Anterior cingulate cortex (tissue), 58 donors: ENCODE measurements around the gene SLC24A4.

Experiments used
- DNase-seq, 58 donors: peaks; one replicate each; lab custom pipeline; 2025; lab: John Stamatoyannopoulos, UW

Gene SLC24A4

DNA sequence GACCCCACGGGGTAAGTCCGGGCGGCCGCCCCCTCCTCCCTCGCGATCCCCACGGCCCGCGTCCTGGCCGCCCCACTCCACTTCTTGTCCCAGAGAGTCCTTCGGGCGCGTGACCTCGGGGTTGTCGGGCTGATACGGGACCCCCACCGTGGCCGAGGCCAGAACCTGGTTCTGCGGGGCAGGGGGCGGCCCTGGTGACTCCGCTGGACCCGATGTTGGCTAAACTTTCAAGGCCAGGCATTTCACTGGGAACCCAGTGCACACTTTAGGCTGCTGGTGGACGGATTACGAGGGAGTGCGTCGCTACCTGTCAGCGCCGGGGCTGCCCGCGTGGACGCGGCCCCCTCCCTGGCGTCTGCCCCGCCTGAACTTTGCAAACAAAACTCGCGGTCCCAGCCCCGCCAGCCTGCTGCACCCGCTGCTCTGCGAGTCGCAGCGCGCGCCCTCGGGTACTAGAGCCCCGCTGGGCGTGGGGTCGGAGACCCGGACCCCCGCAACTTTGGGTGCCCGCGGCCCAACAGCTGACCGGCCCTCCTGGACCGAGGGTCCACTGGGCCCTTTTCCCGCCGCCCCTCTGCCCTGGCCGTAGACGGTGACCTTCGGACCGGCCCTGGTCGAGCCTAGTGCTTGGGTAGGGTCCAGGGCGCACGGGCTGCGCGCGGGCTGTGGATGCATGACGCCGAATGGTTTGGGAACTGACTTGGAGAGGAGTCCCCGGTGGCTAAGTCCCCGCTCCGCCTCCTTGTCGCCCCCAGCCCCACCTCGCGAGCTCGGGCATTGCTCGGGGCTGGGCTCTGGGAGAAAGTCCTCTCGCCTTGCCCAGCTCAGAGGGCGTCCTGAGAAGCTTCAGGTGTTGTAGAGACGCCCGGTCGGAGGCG, 191.2 kb downstream of the SLC24A4 start:
- DNase-seq: no peak

DNA sequence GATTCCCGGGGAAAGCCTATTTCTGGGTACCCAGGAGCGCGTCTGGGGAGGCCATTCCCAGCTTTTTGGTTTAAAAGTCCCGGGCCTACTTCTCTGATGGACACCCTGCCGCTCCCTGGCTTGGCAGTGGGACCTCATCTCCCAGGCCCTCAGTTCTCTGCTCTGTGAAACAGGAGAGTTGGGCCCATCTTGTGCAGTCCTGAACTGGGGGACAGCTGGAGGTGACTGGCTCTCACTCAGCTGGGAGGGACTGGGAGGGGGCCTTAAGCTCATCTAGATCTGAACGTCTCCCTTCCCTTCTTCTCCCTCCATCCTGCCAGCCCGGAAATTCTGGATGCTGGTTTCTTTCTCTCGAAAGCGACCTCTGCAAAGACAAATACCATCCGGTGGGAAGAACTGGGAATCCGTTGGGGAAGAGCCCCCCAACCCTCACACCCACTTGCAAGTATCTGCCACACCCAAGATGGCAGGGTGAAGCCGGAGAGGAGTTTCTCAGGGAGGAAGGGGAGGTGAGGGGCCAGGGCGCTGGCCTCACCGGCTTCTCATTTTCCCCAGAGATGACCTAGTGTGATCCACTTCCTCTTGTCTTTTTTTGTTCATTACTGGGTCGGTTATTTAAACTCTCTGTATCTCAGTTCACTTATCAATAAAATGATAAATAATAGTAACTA, 192.0 kb downstream of the SLC24A4 start:
- DNase-seq: no peak

DNA sequence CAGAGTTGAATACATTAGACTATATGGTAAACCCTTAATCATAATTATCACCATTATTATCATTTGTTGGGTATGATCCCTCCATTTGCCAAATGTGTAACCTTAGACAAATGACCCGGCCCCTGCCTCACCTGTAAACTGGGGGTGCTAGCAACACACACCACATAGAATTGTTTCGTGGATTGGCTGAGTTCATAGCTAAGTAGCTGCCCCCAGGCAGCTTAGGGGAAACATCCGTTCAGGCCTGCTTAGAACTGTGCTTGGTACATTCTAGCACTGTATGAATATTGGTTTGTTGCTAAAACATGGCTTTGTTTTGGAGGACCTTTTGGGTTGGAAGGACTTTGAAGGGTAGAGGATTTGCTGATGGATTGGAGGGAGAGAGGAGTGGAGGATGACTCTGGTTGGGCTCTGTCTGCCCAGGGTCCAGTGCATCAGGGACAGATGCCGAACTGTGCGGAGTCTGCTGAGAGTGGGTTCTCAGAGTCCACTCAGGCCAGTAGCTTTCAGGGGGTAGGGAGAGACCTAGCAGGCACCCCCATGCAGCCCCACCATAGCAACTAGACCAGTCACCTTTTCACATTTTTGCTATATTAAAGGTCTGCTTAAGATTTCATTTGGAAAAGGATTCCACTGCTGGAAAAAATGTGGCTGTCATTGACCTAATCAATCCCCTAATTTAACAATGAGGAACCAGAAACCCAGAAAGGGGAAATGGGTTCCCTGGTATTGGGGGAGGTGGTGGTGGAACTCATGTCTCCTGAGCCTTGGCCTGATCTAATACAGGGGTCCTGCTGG, 192.8 kb downstream of the SLC24A4 start:
- DNase-seq: peak in 1 of 58 donors; percentile 5

DNA sequence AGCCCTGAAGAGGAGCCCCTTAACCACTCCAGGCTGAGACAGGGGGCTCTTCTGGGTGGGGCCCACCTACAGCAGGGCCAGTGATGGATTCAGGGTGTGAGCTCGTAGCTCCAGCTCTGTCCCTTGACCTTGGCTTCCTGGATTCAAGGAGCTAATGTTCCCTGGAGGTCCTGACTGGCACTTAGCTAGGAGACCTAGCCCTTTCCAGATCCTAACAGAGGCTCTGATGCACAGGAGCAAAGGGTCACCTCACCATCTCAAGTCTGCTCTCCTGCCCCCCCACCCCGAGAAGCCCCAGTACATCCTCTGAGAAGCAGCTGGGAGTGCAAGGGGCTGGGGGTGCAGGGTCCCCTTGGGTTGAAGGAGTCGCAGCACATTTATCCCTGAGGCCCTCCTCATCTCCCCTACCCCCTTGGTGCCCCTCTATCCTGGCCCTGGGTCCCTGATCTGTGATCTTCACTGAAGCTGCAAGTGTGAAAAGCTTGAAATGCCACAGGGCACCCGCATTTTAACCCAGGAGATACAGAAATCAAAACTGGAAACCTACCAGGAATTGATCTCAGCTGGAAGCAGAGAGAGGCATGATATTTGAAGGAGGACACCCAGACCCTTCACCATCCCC, 193.5 kb downstream of the SLC24A4 start:
- DNase-seq: no peak

DNA sequence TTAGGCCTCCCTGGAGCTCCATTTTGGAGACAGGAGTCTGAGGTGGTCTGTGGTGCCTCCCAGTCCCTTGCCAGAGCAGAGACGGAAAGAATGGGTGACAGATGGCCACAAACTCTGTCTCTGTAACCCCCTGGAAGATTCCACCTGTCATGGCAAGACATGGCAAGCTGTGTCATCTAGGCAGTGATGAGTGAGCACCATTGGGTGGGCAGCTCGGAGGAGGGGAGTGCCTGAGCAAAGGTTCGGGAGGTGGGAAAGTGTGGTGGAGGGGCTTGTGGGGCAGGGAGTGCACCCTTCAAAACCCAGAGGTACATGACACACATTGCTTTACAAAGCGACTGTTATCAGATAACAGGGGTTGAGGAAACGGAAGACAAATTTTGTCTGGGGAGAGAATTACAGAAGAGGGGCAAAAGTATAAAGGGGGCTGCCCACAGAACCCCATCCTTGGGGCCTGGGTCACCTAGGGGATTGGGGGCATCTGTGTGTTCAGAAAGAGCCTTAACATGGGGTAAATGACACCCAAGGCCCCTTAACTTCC, 194.1 kb downstream of the SLC24A4 start:
- no peak for DNase-seq

DNA sequence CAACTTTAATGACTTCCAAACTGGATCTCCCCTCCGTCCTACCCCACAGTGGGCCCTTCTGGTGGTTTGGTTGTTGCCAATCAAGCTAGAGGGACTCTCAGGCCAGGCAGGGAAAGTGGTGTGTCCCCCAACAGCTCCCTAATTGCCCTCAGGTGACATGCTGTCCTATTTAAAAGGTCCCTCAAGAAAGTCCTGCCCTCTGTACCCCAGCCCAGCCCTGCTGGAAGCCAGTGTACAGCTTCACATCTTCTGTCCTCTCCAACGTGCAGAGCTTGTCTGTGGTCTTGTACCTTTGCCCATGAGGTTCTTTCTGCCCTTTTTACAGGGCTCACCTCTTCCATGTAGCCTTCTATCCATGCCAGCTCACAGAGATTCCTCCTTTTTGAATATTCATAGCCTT, 194.8 kb downstream of the SLC24A4 start:
- DNase-seq: no peak

DNA sequence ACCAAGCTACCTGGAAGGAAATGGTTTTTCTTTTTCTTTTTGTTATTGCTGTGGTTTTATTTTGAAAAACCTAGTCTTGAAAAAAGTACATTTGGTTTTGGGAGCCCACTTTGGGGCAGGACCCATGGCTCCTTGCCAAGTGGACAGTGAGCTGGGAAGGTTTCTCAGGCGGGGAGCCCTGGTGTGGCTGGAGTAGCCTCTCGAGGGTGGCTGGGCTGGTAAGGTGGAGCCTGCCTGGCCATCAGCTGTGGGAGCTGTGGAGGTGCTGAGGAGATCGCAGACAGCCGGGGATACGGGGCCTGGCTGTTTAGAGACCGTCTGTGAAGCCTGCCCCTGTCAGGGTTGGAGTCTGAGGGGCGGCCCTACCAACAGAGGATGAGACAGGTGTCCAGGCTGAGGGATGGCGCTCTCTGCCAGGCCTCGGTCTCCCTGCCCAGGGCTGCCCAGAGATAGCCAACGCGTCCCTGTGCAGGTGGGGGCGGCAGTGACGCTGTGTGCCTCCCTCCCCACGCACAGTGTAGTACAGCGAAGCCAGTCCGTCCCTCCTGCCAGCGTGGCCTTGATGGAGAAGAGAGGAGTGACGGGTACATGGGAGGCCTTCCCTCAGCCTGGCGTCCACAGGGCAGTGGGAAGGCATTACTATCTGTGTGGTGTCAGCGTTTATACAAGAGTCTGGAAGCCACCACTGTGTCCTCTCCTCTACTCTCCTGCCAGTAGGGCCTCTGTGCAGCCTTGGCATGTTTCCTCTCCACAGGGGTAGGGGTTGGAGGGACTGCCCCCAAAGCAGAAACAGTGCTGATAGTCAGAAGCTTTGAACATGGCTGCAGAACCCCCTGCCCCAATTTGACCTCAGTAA, 196.5 kb downstream of the SLC24A4 start:
- DNase-seq: no peak

DNA sequence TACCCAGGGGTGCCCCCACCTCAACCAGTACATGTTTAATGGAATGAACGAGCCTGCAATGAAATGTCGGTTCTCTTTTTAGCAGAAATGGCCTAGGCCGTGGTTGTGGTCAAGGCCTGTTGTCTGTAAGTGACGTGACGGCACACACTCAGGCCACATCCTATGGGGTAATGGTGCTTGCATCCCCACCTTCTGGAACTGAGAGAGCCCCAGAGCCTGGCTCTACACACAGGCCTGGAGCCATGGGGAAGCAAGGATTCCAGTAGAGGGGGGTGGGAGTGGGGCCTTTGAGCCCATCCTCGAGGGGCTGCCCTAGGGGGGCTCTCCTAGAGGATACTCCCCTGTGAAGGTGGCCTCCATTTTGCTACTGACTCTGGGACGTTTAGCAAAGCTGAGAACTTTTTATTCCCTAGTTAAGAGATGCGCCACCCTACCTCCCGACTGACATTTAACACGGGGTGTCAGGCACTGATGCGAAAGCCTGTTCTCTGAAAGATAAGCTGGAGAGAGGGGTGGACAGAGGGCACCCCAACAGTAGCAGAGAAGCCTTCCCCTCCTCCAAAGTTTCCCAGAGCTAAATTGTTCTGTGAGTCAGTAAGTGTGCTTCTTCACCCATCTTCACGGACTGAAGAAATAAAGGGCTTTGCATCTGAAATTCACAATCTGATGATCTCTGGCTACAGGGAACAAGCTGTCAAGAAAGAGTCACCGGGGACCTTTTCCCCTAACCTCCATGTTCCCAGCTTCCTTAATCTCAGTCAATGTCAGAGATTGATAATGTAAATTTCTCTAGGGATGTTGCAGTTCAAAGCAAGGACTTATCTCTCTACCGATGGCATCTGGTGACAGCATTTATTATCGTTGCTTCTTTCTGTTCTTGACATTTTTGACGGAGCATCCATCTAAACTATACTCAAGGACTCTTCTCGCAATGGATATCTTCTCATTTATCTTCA, 197.4 kb downstream of the SLC24A4 start:
- DNase-seq: no peak

DNA sequence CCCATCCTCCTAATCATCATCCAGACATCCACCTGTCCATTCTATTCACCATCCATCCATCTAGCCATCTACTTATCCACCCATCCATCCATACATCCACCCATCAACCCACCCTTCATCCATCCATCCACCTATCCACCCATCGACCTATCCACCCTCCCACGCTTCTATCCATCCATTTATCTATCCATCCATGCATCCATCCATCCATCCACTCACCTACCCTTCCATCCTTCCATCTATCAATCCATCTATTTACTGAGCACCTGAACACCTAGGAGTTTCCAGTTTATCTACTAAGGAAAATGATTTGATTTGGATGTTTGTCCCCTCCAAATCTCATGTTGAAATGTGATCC, 198.1 kb downstream of the SLC24A4 start:
- DNase-seq: no peak

DNA sequence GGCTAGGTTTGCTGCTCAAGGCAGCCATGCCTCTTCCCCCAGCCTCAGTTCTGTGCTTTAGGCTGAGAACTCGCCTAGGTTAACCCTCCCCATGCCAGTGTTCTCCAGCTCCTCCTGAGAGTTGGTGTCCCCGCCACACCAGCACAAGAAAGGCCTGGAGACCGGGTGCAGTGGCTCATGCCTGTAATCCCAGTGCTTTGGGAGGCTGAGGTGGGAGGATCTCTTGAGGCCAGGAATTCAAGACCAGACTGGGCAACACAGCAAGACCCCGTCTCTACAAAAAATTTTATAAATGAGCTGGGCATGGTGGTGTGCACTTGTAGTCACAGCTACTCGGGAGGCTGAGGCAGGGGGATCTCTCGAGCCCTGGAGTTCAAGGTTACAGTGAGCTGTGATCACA, 200.8 kb downstream of the SLC24A4 start:
- DNase-seq: no peak

DNA sequence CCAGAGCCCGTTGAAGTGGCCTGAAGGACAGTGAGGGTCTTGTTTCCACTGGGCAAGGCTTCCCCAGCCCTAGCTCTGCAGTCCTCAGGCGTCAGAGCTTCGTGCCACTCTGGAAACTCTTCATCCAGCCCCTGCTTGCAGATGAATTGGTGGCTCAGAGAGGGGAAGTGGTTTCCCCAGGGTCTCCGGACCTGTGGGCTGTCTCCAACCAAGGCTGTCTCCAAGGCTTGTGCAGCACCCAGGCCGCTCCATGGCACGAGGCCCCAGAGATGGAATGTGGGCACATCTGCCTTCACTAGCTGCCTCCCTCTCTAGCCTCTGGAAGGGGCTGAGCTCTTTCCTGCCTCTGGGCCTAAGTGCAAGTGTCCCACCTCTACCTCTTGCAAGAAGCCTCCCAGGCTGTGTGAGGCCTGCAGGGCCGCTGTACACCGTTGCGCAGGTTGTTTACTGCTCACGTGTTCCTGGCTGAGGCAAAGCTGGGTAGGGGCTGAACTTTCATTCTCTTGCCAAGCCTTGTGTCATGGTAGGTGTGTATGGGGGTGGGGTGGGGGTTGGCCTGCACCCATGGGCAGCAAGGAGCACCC, 201.7 kb downstream of the SLC24A4 start:
- no peak for DNase-seq

DNA sequence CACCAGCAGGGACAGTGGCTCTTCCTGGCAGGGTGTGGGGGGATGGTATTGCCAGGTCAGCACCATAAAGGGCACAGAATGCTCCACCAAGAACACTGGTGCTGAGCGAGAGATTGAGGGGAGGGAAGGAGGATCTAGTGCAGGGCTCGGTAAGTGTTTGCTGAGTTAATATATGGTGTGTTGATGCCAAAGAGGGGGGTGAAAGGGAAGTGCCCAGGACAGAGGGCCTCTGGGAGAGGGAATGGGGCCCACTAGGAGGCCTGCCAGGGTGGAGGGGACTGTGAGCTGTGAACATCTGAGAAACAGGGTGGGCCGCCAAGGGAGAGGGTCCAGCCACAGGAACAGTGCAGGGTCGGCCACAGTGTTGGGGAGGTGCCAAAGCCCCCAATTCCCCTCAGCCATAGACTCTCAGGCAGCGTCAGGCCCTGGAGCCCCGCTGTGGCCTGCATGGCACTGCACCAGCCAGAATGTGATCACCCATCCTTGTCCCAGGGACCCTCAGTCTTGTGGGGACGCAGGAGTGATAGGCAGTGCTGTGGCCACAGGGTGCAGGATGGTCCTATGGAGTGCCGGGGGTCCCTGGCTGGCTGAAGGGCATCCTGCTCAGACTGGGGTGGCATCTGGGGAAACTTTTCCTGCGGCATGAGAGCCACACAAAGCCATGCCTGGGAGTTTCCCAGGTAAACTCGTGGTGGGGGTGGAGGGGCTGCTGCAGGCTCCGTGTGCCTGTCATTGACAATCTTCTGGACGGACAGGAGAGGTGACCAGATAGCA, 202.5 kb downstream of the SLC24A4 start:
- DNase-seq: no peak

DNA sequence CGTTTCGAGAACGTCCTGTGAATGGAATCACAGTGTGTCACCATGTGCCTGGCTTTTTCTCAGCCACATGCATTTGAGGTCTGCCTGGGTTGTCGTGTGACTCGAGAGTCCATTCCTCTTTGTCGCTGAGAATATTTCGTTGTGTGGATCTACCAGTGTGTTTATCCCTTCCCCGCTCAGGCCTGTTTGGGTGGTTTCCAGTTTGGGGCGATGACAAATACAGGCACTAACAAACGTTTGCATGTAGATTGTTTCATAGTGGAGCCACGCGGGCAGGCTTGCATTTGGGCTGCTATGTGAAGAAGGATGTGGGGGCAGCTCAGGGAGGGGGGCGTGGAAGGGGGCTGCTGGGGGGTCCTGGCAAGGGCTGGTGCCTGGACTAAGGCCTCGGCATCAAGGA, 204.8 kb downstream of the SLC24A4 start:
- no peak for DNase-seq

DNA sequence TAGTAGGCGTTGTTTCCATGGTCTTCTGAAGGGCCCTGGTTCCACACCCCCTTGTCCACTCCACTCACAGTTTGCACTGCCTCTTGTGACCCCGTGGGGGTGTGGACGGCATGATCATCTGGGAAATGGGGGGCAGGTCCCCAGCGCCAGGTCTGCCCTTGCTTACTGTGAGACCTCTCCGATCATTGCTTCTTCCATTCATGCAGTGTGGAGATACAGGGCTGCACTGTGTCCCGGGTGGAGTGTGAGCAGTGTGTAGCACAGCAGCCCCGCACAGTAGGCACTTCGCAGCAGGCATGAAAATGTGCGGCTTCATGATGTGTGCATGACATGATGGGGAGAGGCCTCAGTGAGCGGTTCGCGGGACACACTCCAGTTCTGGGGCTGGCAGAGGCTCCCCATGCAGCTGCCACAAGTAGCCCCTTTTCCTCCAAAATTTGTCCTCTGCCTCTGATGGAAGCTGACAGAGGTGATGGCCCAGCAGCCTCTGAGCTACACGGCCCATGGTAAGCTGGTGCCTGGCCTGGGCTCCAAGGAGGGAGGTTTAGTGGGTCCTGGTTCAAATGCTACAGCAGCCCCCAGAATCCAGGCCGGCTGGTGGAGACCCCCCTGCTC, 205.6 kb downstream of the SLC24A4 start:
- no peak for DNase-seq

DNA sequence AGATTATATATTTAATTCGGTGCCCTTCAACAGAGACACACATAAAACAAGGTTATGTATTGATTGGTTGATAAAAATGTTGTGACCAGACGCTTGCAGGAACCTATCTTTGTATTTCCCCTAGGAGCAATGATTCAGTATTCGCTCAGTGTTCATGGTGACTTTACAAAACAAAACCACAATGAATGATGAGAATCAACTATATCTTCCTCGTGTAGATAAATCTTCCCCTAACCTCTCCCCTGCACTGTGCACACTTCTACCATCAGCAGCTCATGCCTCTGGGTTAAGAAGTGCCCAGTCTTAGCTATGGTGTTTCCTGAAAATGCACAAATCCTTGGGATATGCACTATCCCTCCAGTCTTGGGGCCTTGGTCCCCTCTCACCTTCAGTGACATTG, 206.9 kb downstream of the SLC24A4 start:
- no peak for DNase-seq

DNA sequence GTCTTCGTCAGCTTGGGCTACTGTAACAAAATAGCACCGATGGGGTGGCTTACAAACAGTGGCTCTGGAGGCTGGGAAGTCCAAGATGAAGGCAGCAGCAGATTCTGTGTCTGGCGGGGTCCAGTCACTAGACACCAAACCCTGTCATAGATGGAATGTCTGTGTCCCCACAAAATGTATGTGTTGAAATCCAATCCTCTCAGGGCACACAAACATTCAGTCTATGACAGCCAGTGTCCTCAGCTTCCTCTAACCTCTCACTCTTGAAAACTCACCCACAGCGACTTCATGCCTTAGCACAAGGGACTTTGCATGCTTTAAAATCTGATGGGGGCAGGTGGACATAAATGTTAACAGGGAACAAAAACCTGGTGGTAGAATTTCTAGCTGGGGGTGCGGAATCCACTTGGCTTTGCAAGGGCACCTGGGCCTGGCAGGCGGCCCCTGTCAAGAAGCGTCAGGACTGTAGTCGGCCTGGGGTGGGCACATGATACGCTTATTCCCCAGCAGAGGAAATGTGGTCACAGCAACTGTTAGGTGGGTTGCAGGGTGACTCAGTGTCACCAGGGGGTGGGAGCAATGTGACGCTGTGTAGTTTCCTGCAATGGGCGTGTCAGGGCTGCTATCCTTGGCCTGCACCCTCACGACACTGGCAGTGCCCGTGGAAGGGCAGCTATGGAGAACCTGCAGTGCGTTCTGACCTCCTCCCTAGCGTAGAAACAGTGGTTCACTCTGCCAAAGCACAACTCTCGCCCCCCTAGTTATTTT, 208.3 kb downstream of the SLC24A4 start:
- DNase-seq: no peak
